ENCODE results near the gene ADAM22.

Gene ADAM22

GRCh38 chr7:87961754-87962153, 27.7 kb downstream of the ADAM22 start:
- DNase-seq (ENCODE audit: low read depth): no peak

- DNase-seq (ENCODE audit: low read depth): no peak
Observed at GRCh38 chr7:87966271-87966670, 32.2 kb downstream of the ADAM22 start.

- DNase-seq (ENCODE audit: low read depth): no peak
Observed at GRCh38 chr7:87968021-87968420, 34.0 kb downstream of the ADAM22 start.

- DNase-seq (ENCODE audit: low read depth): no peak
Observed at GRCh38 chr7:87982116-87982515, 48.1 kb downstream of the ADAM22 start.

GRCh38 chr7:87984088-87984487, 50.0 kb downstream of the ADAM22 start:
- DNase-seq (ENCODE audit: low read depth): no peak

- no peak for DNase-seq (ENCODE audit: low read depth)
Observed at GRCh38 chr7:87993269-87993668, 59.2 kb downstream of the ADAM22 start.

- no peak for DNase-seq (ENCODE audit: low read depth)
Observed at GRCh38 chr7:87999261-87999660, 65.2 kb downstream of the ADAM22 start.

- DNase-seq (ENCODE audit: low read depth): no peak
Observed at GRCh38 chr7:88001744-88002530, 67.9 kb downstream of the ADAM22 start.

GRCh38 chr7:88002617-88003016, 68.6 kb downstream of the ADAM22 start:
- DNase-seq (ENCODE audit: low read depth): no peak

- no peak for DNase-seq (ENCODE audit: low read depth)
Observed at GRCh38 chr7:88003581-88003980, 69.5 kb downstream of the ADAM22 start.

GRCh38 chr7:88005191-88005590, 71.1 kb downstream of the ADAM22 start:
- DNase-seq (ENCODE audit: low read depth): no peak

GRCh38 chr7:88009651-88010050, 75.6 kb downstream of the ADAM22 start:
- DNase-seq (ENCODE audit: low read depth): no peak

- DNase-seq (ENCODE audit: low read depth): no peak
Observed at GRCh38 chr7:88012086-88012485, 78.0 kb downstream of the ADAM22 start.

- DNase-seq (ENCODE audit: low read depth): no peak
Observed at GRCh38 chr7:88013981-88014380, 79.9 kb downstream of the ADAM22 start.

GRCh38 chr7:88014581-88014980, 80.5 kb downstream of the ADAM22 start:
- DNase-seq (ENCODE audit: low read depth): no peak

GRCh38 chr7:88015309-88015708, 81.3 kb downstream of the ADAM22 start:
- DNase-seq (ENCODE audit: low read depth): no peak

GRCh38 chr7:88018501-88018900, 84.5 kb downstream of the ADAM22 start:
- DNase-seq (ENCODE audit: low read depth): no peak

- DNase-seq (ENCODE audit: low read depth): no peak
Observed at GRCh38 chr7:88020953-88021665, 87.1 kb downstream of the ADAM22 start.

GRCh38 chr7:88027724-88028123, 93.7 kb downstream of the ADAM22 start:
- no peak for DNase-seq (ENCODE audit: low read depth)

- DNase-seq (ENCODE audit: low read depth): no peak
Observed at GRCh38 chr7:88034083-88034695, 100.1 kb downstream of the ADAM22 start.

GRCh38 chr7:88037050-88037449, 103.0 kb downstream of the ADAM22 start:
- no peak for DNase-seq (ENCODE audit: low read depth)

GRCh38 chr7:88040694-88041093, 106.6 kb downstream of the ADAM22 start:
- no peak for DNase-seq (ENCODE audit: low read depth)

- DNase-seq (ENCODE audit: low read depth): no peak
Observed at GRCh38 chr7:88041583-88041982, 107.5 kb downstream of the ADAM22 start.

Data from activated T-cell treated with anti-CD3 and anti-CD28 coated beads for 48 hours (primary cell).